ENCODE results near the gene LGALS3BP.

LGALS3BP gene

GRCh38 chr17:78981010-78981888 is 1.5 kb upstream of the LGALS3BP start:
- no peak overlapping the region for H3K4me3 Mint-ChIP-seq
- ATAC-seq, result no peak
- H3K4me1 Mint-ChIP-seq, result peaks cover 27% of the 10 kb centered on the region
- H3K27me3 Mint-ChIP-seq, result peaks cover 12% of the 10 kb centered on the region
- H3K27ac Mint-ChIP-seq, result no peak overlapping the region
- H3K9me3 Mint-ChIP-seq, result no peaks in the 10 kb centered on the region
- H3K36me3 Mint-ChIP-seq, result no peaks in the 10 kb centered on the region

- H3K36me3 Mint-ChIP-seq, result no peaks in the 10 kb centered on the region
- H3K27me3 Mint-ChIP-seq, result peaks cover 12% of the 10 kb centered on the region
- no peak overlapping the region for H3K4me3 Mint-ChIP-seq
- peak; percentile 10 for ATAC-seq
- peaks cover 28% of the 10 kb centered on the region for H3K4me1 Mint-ChIP-seq
- no peaks in the 10 kb centered on the region for H3K9me3 Mint-ChIP-seq
- H3K27ac Mint-ChIP-seq, result no peak overlapping the region
Measured at GRCh38 chr17:78980624-78980972, 875 bp upstream of the LGALS3BP start.

GRCh38 chr17:78977997-78978973 is 1.4 kb downstream of the LGALS3BP start:
- Mint-ChIP-seq H3K36me3 (no peaks in the 10 kb centered on the region), H3K9me3 (no peaks in the 10 kb centered on the region), H3K4me3 (no peak overlapping the region), H3K27ac (no peak overlapping the region), H3K27me3 (peaks cover 12% of the 10 kb centered on the region), H3K4me1 (peaks cover 28% of the 10 kb centered on the region)
- ATAC-seq, result no peak

GRCh38 chr17:78977681-78977943 is 2.1 kb downstream of the LGALS3BP start:
- no peak overlapping the region for H3K4me3 Mint-ChIP-seq
- no peak for ATAC-seq

GRCh38 chr17:78976907-78977680 is 2.6 kb downstream of the LGALS3BP start:
- H3K36me3 Mint-ChIP-seq, result no peaks in the 10 kb centered on the region
- H3K4me3 Mint-ChIP-seq, result peak overlapping the region; percentile 54
- peaks cover 12% of the 10 kb centered on the region for H3K27me3 Mint-ChIP-seq
- peaks cover 28% of the 10 kb centered on the region for H3K4me1 Mint-ChIP-seq
- peak overlapping the region; percentile 80 for H3K27ac Mint-ChIP-seq
- no peaks in the 10 kb centered on the region for H3K9me3 Mint-ChIP-seq
- peak; percentile 64 for ATAC-seq

More at GRCh38 chr17:78977681-78977943, 2.1 kb downstream of the LGALS3BP start:
- Mint-ChIP-seq H3K27me3 (peaks cover 12% of the 10 kb centered on the region), H3K36me3 (no peaks in the 10 kb centered on the region), H3K4me1 (peaks cover 28% of the 10 kb centered on the region), H3K27ac (no peak overlapping the region), H3K9me3 (no peaks in the 10 kb centered on the region)

GRCh38 chr17:78974635-78975591 is 4.8 kb downstream of the LGALS3BP start:
- no peak overlapping the region for H3K27ac Mint-ChIP-seq

GRCh38 chr17:78973792-78974520 is 5.8 kb downstream of the LGALS3BP start:
- Mint-ChIP-seq H3K4me1 (peaks cover 31% of the 10 kb centered on the region), H3K36me3 (no peaks in the 10 kb centered on the region), H3K27ac (no peak overlapping the region), H3K9me3 (no peaks in the 10 kb centered on the region), H3K27me3 (peaks cover 32% of the 10 kb centered on the region), H3K4me3 (no peak overlapping the region)
- no peak for ATAC-seq

More at GRCh38 chr17:78974635-78975591, 4.8 kb downstream of the LGALS3BP start:
- Mint-ChIP-seq H3K36me3 (no peaks in the 10 kb centered on the region), H3K4me3 (no peak overlapping the region), H3K9me3 (no peaks in the 10 kb centered on the region), H3K4me1 (peaks cover 31% of the 10 kb centered on the region), H3K27me3 (peaks cover 31% of the 10 kb centered on the region)
- no peak for ATAC-seq

GRCh38 chr17:78973196-78973595 is 6.5 kb downstream of the LGALS3BP start:
- Mint-ChIP-seq H3K4me3 (no peak overlapping the region), H3K27me3 (peaks cover 38% of the 10 kb centered on the region), H3K36me3 (no peaks in the 10 kb centered on the region), H3K27ac (no peak overlapping the region), H3K9me3 (no peaks in the 10 kb centered on the region), H3K4me1 (peaks cover 31% of the 10 kb centered on the region)
- ATAC-seq, result no peak

GRCh38 chr17:78972507-78973105 is 7.1 kb downstream of the LGALS3BP start:
- Mint-ChIP-seq H3K27ac (no peak overlapping the region), H3K36me3 (no peaks in the 10 kb centered on the region), H3K27me3 (peaks cover 41% of the 10 kb centered on the region), H3K9me3 (no peaks in the 10 kb centered on the region), H3K4me3 (no peak overlapping the region), H3K4me1 (peaks cover 28% of the 10 kb centered on the region)
- no peak for ATAC-seq

- H3K4me3 Mint-ChIP-seq, result no peak overlapping the region
- H3K27me3 Mint-ChIP-seq, result peaks cover 41% of the 10 kb centered on the region
- H3K36me3 Mint-ChIP-seq, result no peaks in the 10 kb centered on the region
- H3K4me1 Mint-ChIP-seq, result peaks cover 27% of the 10 kb centered on the region
- H3K27ac Mint-ChIP-seq, result peak overlapping the region; percentile 36
- no peaks in the 10 kb centered on the region for H3K9me3 Mint-ChIP-seq
- no peak for ATAC-seq
Measured at GRCh38 chr17:78971756-78972506, 7.8 kb downstream of the LGALS3BP start.

- Mint-ChIP-seq H3K4me1 (peaks cover 24% of the 10 kb centered on the region), H3K4me3 (no peak overlapping the region), H3K27me3 (peaks cover 43% of the 10 kb centered on the region), H3K27ac (peak overlapping the region; percentile 36), H3K36me3 (no peaks in the 10 kb centered on the region), H3K9me3 (no peaks in the 10 kb centered on the region)
- ATAC-seq, result no peak
Measured at GRCh38 chr17:78970834-78971755, 8.6 kb downstream of the LGALS3BP start.

GRCh38 chr17:78969865-78970264 is 9.9 kb downstream of the LGALS3BP start:
- H3K27me3 Mint-ChIP-seq, result peaks cover 43% of the 10 kb centered on the region
- H3K4me3 Mint-ChIP-seq, result no peak overlapping the region
- no peaks in the 10 kb centered on the region for H3K9me3 Mint-ChIP-seq
- ATAC-seq, result no peak
- H3K36me3 Mint-ChIP-seq, result no peaks in the 10 kb centered on the region
- no peak overlapping the region for H3K27ac Mint-ChIP-seq
- peaks cover 31% of the 10 kb centered on the region for H3K4me1 Mint-ChIP-seq

Measured in stimulated activated memory B cell treated with anti-CD40 and anti-IgM and Interleukin-4, amounts not matched to agents 10 μg/mL and 1 μg/mL and 100 μg/mL, for 72 hours (primary cell).